Subcutaneous adipose tissue (tissue), 4 donors: ENCODE measurements around the gene TBC1D17. TPM values are rescaled to one million over a fixed set of nuclear protein-coding genes. Genes with fewer than 3 reads are reported as not detected.

Experiments used
- CTCF ChIP-seq: fragments of 450-650 bp; IDR thresholded peaks from one replicate; pipeline ENCODE4 v1.5.1; 2016; ENCODE audit warnings: low read depth, mild to moderate bottlenecking, control low read depth, antibody characterized with exemption, moderate library complexity
- total RNA-seq, 4 donors: library from RNA; depleted of rRNA; stranded (reverse); fragments of >200 nt; gene quantifications; one replicate each; pipeline ENCODE4 v1.1.0, GENCODE V29; 2016

Gene TBC1D17
- total RNA-seq, 4 donors from 2014 or later, result 19.2 to 60.8 (median 29.1) TPM

GRCh38 chr19:49906879-49907564, 29.5 kb downstream of the TBC1D17 start:
- no peak for TF ChIP-seq CTCF

- TF ChIP-seq CTCF, result no peak
Observed at GRCh38 chr19:49907745-49908446, 30.4 kb downstream of the TBC1D17 start.

- TF ChIP-seq CTCF, result no peak
Observed at GRCh38 chr19:49908480-49909420, 31.2 kb downstream of the TBC1D17 start.

- TF ChIP-seq CTCF, result no peak
Observed at GRCh38 chr19:49910179-49910578, 32.7 kb downstream of the TBC1D17 start.

GRCh38 chr19:49911381-49912145, 34.1 kb downstream of the TBC1D17 start:
- TF ChIP-seq CTCF, result no peak

- TF ChIP-seq CTCF, result no peak
Observed at GRCh38 chr19:49912965-49913685, 35.6 kb downstream of the TBC1D17 start.
